Measurements from ENCODE around the gene RBM19. TPM values are rescaled to one million over a fixed set of nuclear protein-coding genes. Genes with fewer than 3 reads are reported as not detected.
A peak's percentile ranks its signal among the peaks of the same experiment; 100 is the strongest.

RBM19 gene
- total and polyA plus RNA-seq, 4 donors = 14.6 to 33.6 (median 24.4) TPM

- no peak overlapping the region for H3K27ac ChIP-seq (ENCODE audit: low read depth, low read length)
- peaks cover 26% of the 10 kb centered on the region for H3K4me1 ChIP-seq (ENCODE audit: control insufficient read depth, insufficient read depth, low read length)
- no peaks in the 10 kb centered on the region for H3K27me3 ChIP-seq (ENCODE audit: control insufficient read depth, insufficient read depth, low read length)
- peaks cover under 1% of the 10 kb centered on the region for H3K36me3 ChIP-seq (ENCODE audit: control insufficient read depth, insufficient read depth, low read length)
- DNase-seq (ENCODE audit: low read depth in 4 of 6, low spot score in 6 of 6) = no peak
- no peak overlapping the region for H3K4me3 ChIP-seq (ENCODE audit: low read depth, low read length)
- no peaks in the 10 kb centered on the region for H3K9me3 ChIP-seq (ENCODE audit: control insufficient read depth, insufficient read depth, low read length)
- 80% methylated on average over 16 of the region's 16 CpGs for WGBS (ENCODE audit: insufficient coverage)
Observed at GRCh38 chr12:113835433-113835832, 130.7 kb downstream of the RBM19 start.

GRCh38 chr12:113833422-113833821 lies 132.7 kb downstream of the RBM19 start:
- DNase-seq (ENCODE audit: low read depth in 4 of 6, low spot score in 6 of 6) = no peak
- H3K9me3 ChIP-seq (ENCODE audit: control insufficient read depth, insufficient read depth, low read length) = no peaks in the 10 kb centered on the region
- peaks cover 2% of the 10 kb centered on the region for H3K36me3 ChIP-seq (ENCODE audit: control insufficient read depth, insufficient read depth, low read length)
- H3K4me1 ChIP-seq (ENCODE audit: control insufficient read depth, insufficient read depth, low read length) = peaks cover 24% of the 10 kb centered on the region
- H3K4me3 ChIP-seq (ENCODE audit: low read depth, low read length) = no peak overlapping the region
- H3K27ac ChIP-seq (ENCODE audit: low read depth, low read length) = no peak overlapping the region
- H3K27me3 ChIP-seq (ENCODE audit: control insufficient read depth, insufficient read depth, low read length) = no peaks in the 10 kb centered on the region
- 94% methylated on average over 2 of the region's 3 CpGs for WGBS (ENCODE audit: insufficient coverage)

GRCh38 chr12:113831476-113831875 lies 134.6 kb downstream of the RBM19 start:
- DNase-seq (ENCODE audit: low read depth in 4 of 6, low spot score in 6 of 6) = peak in 1 of 6 donors; percentile 69

GRCh38 chr12:113831016-113831415 lies 135.1 kb downstream of the RBM19 start:
- Histone ChIP-seq H3K4me1 (ENCODE audit: control insufficient read depth, insufficient read depth, low read length) (peaks cover 34% of the 10 kb centered on the region), H3K4me3 (ENCODE audit: low read depth, low read length) (no peak overlapping the region), H3K27ac (ENCODE audit: low read depth, low read length) (no peak overlapping the region), H3K9me3 (ENCODE audit: control insufficient read depth, insufficient read depth, low read length) (no peaks in the 10 kb centered on the region), H3K36me3 (ENCODE audit: control insufficient read depth, insufficient read depth, low read length) (peaks cover 2% of the 10 kb centered on the region), H3K27me3 (ENCODE audit: control insufficient read depth, insufficient read depth, low read length) (no peaks in the 10 kb centered on the region)
- 58% methylated on average over 3 of the region's 4 CpGs for WGBS (ENCODE audit: insufficient coverage)
- no peak for DNase-seq (ENCODE audit: low read depth in 4 of 6, low spot score in 6 of 6)

More at GRCh38 chr12:113831476-113831875, 134.6 kb downstream of the RBM19 start:
- 40% methylated on average over 15 of the region's 20 CpGs for WGBS (ENCODE audit: insufficient coverage)
- H3K9me3 ChIP-seq (ENCODE audit: control insufficient read depth, insufficient read depth, low read length) = no peaks in the 10 kb centered on the region
- H3K27ac ChIP-seq (ENCODE audit: low read depth, low read length) = no peak overlapping the region
- H3K27me3 ChIP-seq (ENCODE audit: control insufficient read depth, insufficient read depth, low read length) = no peaks in the 10 kb centered on the region
- peaks cover 35% of the 10 kb centered on the region for H3K4me1 ChIP-seq (ENCODE audit: control insufficient read depth, insufficient read depth, low read length)
- H3K4me3 ChIP-seq (ENCODE audit: low read depth, low read length) = no peak overlapping the region
- H3K36me3 ChIP-seq (ENCODE audit: control insufficient read depth, insufficient read depth, low read length) = peaks cover 2% of the 10 kb centered on the region

GRCh38 chr12:113829212-113829611 lies 136.9 kb downstream of the RBM19 start:
- Histone ChIP-seq H3K4me1 (ENCODE audit: control insufficient read depth, insufficient read depth, low read length) (peaks cover 35% of the 10 kb centered on the region), H3K4me3 (ENCODE audit: low read depth, low read length) (no peak overlapping the region), H3K27ac (ENCODE audit: low read depth, low read length) (no peak overlapping the region), H3K9me3 (ENCODE audit: control insufficient read depth, insufficient read depth, low read length) (no peaks in the 10 kb centered on the region), H3K36me3 (ENCODE audit: control insufficient read depth, insufficient read depth, low read length) (peaks cover 5% of the 10 kb centered on the region), H3K27me3 (ENCODE audit: control insufficient read depth, insufficient read depth, low read length) (no peaks in the 10 kb centered on the region)
- DNase-seq (ENCODE audit: low read depth in 4 of 6, low spot score in 6 of 6) = no peak
- 98% methylated on average over 6 of the region's 9 CpGs for WGBS (ENCODE audit: insufficient coverage)

- DNase-seq (ENCODE audit: low read depth in 4 of 6, low spot score in 6 of 6) = no peak
Observed at GRCh38 chr12:113827539-113828114, 138.5 kb downstream of the RBM19 start.

GRCh38 chr12:113826805-113827538 lies 139.2 kb downstream of the RBM19 start:
- Histone ChIP-seq H3K36me3 (ENCODE audit: control insufficient read depth, insufficient read depth, low read length) (peaks cover 14% of the 10 kb centered on the region), H3K4me3 (ENCODE audit: low read depth, low read length) (no peak overlapping the region), H3K4me1 (ENCODE audit: control insufficient read depth, insufficient read depth, low read length) (peaks cover 53% of the 10 kb centered on the region), H3K9me3 (ENCODE audit: control insufficient read depth, insufficient read depth, low read length) (no peaks in the 10 kb centered on the region), H3K27me3 (ENCODE audit: control insufficient read depth, insufficient read depth, low read length) (no peaks in the 10 kb centered on the region), H3K27ac (ENCODE audit: low read depth, low read length) (no peak overlapping the region)
- peak in 2 of 6 donors; percentile 65 to 78 for DNase-seq (ENCODE audit: low read depth in 4 of 6, low spot score in 6 of 6)
- WGBS (ENCODE audit: insufficient coverage) = 37% methylated on average over 12 of the region's 22 CpGs

More at GRCh38 chr12:113827539-113828114, 138.5 kb downstream of the RBM19 start:
- Histone ChIP-seq H3K4me3 (ENCODE audit: low read depth, low read length) (no peak overlapping the region), H3K36me3 (ENCODE audit: control insufficient read depth, insufficient read depth, low read length) (peaks cover 9% of the 10 kb centered on the region), H3K27me3 (ENCODE audit: control insufficient read depth, insufficient read depth, low read length) (no peaks in the 10 kb centered on the region), H3K27ac (ENCODE audit: low read depth, low read length) (no peak overlapping the region), H3K4me1 (ENCODE audit: control insufficient read depth, insufficient read depth, low read length) (peaks cover 46% of the 10 kb centered on the region), H3K9me3 (ENCODE audit: control insufficient read depth, insufficient read depth, low read length) (no peaks in the 10 kb centered on the region)
- 43% methylated on average over 7 of the region's 11 CpGs for whole genome bisulfite sequencing (ENCODE audit: insufficient coverage)

GRCh38 chr12:113825705-113826104 lies 140.4 kb downstream of the RBM19 start:
- H3K4me1 ChIP-seq (ENCODE audit: control insufficient read depth, insufficient read depth, low read length) = peaks cover 44% of the 10 kb centered on the region
- H3K9me3 ChIP-seq (ENCODE audit: control insufficient read depth, insufficient read depth, low read length) = no peaks in the 10 kb centered on the region
- DNase-seq (ENCODE audit: low read depth in 4 of 6, low spot score in 6 of 6) = no peak
- H3K27ac ChIP-seq (ENCODE audit: low read depth, low read length) = no peak overlapping the region
- no peak overlapping the region for H3K4me3 ChIP-seq (ENCODE audit: low read depth, low read length)
- no peaks in the 10 kb centered on the region for H3K27me3 ChIP-seq (ENCODE audit: control insufficient read depth, insufficient read depth, low read length)
- peaks cover 23% of the 10 kb centered on the region for H3K36me3 ChIP-seq (ENCODE audit: control insufficient read depth, insufficient read depth, low read length)
- WGBS (ENCODE audit: insufficient coverage) = 59% methylated on average over 8 of the region's 8 CpGs

- Histone ChIP-seq H3K9me3 (ENCODE audit: control insufficient read depth, insufficient read depth, low read length) (no peaks in the 10 kb centered on the region), H3K4me3 (ENCODE audit: low read depth, low read length) (no peak overlapping the region), H3K27ac (ENCODE audit: low read depth, low read length) (no peak overlapping the region), H3K4me1 (ENCODE audit: control insufficient read depth, insufficient read depth, low read length) (peaks cover 46% of the 10 kb centered on the region), H3K36me3 (ENCODE audit: control insufficient read depth, insufficient read depth, low read length) (peaks cover 29% of the 10 kb centered on the region), H3K27me3 (ENCODE audit: control insufficient read depth, insufficient read depth, low read length) (no peaks in the 10 kb centered on the region)
- 67% methylated on average over 3 of the region's 5 CpGs for WGBS (ENCODE audit: insufficient coverage)
- DNase-seq (ENCODE audit: low read depth in 4 of 6, low spot score in 6 of 6) = no peak
Observed at GRCh38 chr12:113823816-113824215, 142.3 kb downstream of the RBM19 start.

- Histone ChIP-seq H3K4me3 (ENCODE audit: low read depth, low read length) (no peak overlapping the region), H3K27me3 (ENCODE audit: control insufficient read depth, insufficient read depth, low read length) (no peaks in the 10 kb centered on the region), H3K27ac (ENCODE audit: low read depth, low read length) (no peak overlapping the region), H3K36me3 (ENCODE audit: control insufficient read depth, insufficient read depth, low read length) (peaks cover 27% of the 10 kb centered on the region), H3K9me3 (ENCODE audit: control insufficient read depth, insufficient read depth, low read length) (no peaks in the 10 kb centered on the region), H3K4me1 (ENCODE audit: control insufficient read depth, insufficient read depth, low read length) (peaks cover 46% of the 10 kb centered on the region)
- 24% methylated on average over 14 of the region's 16 CpGs for WGBS (ENCODE audit: insufficient coverage)
- peak in 2 of 6 donors; percentile 90 to 96 for DNase-seq (ENCODE audit: low read depth in 4 of 6, low spot score in 6 of 6)
Observed at GRCh38 chr12:113823016-113823415, 143.1 kb downstream of the RBM19 start.

Data from spinal cord (tissue), 10 donors.